ENCODE measurements around the gene MYO1B.

Gene MYO1B

GRCh38 chr2:191351298-191351697, 106.1 kb downstream of the MYO1B start:
- H3K9me3 ChIP-seq (ENCODE audit: control insufficient read depth in 1 of 2, low read length in 2 of 2), result no peaks in the 10 kb centered on the region
- no peak overlapping the region for H3K27ac ChIP-seq (ENCODE audit: low read length)
- H3K4me3 ChIP-seq (ENCODE audit: low read depth in 1 of 2, low read length in 2 of 2), result no peak overlapping the region
- no peaks in the 10 kb centered on the region for H3K36me3 ChIP-seq (ENCODE audit: control insufficient read depth in 1 of 2, insufficient read depth in 2 of 2, low read length in 2 of 2)
- no peaks in the 10 kb centered on the region for H3K27me3 ChIP-seq (ENCODE audit: low read depth, low read length)
- H3K4me1 ChIP-seq (ENCODE audit: control insufficient read depth in 1 of 2, insufficient read depth in 2 of 2, low read length in 2 of 2), result no peaks in the 10 kb centered on the region

GRCh38 chr2:191351921-191352320, 106.7 kb downstream of the MYO1B start:
- H3K27ac ChIP-seq (ENCODE audit: low read length), result no peak overlapping the region
- no peak overlapping the region for H3K4me3 ChIP-seq (ENCODE audit: low read depth in 1 of 2, low read length in 2 of 2)
- no peaks in the 10 kb centered on the region for H3K4me1 ChIP-seq (ENCODE audit: control insufficient read depth in 1 of 2, insufficient read depth in 2 of 2, low read length in 2 of 2)
- H3K36me3 ChIP-seq (ENCODE audit: control insufficient read depth in 1 of 2, insufficient read depth in 2 of 2, low read length in 2 of 2), result no peaks in the 10 kb centered on the region
- H3K9me3 ChIP-seq (ENCODE audit: control insufficient read depth in 1 of 2, low read length in 2 of 2), result no peaks in the 10 kb centered on the region
- no peaks in the 10 kb centered on the region for H3K27me3 ChIP-seq (ENCODE audit: low read depth, low read length)

- Histone ChIP-seq H3K27ac (ENCODE audit: low read length) (no peak overlapping the region), H3K36me3 (ENCODE audit: control insufficient read depth in 1 of 2, insufficient read depth in 2 of 2, low read length in 2 of 2) (no peaks in the 10 kb centered on the region), H3K27me3 (ENCODE audit: low read depth, low read length) (no peaks in the 10 kb centered on the region), H3K4me1 (ENCODE audit: control insufficient read depth in 1 of 2, insufficient read depth in 2 of 2, low read length in 2 of 2) (no peaks in the 10 kb centered on the region), H3K9me3 (ENCODE audit: control insufficient read depth in 1 of 2, low read length in 2 of 2) (no peaks in the 10 kb centered on the region), H3K4me3 (ENCODE audit: low read depth in 1 of 2, low read length in 2 of 2) (no peak overlapping the region)
Observed at GRCh38 chr2:191352536-191352935, 107.3 kb downstream of the MYO1B start.

DNA sequence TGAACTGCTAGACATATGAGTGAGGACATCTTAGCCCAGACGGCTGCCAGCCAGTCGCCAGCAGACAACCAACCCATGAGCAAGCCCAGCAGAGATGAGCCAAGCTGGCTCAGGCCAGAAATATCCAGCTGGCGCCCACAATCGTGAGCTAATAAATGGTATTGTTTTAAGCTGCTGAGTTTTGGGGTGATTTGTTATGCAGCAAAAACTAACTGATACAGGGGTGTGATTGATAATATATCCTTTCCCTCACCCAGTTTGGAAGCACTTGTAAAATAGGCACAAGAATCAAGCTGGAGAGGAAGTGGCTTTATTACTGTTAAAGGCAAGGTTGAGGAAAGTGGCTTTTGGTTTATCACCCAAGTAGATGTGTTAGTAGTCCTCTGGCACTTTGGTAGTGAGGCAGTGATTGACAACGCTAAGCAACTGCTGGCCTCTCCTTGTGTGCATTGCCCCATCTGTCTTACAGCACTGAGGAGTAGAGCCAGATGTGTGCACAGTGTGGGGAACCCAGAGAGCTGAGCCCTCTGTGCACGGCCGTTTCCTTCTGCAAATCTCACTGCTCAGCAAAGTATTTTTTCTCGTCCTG, 110.1 kb downstream of the MYO1B start:
- Histone ChIP-seq H3K27ac (ENCODE audit: low read length) (no peak overlapping the region), H3K36me3 (ENCODE audit: control insufficient read depth in 1 of 2, insufficient read depth in 2 of 2, low read length in 2 of 2) (no peaks in the 10 kb centered on the region), H3K4me1 (ENCODE audit: control insufficient read depth in 1 of 2, insufficient read depth in 2 of 2, low read length in 2 of 2) (no peaks in the 10 kb centered on the region), H3K27me3 (ENCODE audit: low read depth, low read length) (no peaks in the 10 kb centered on the region), H3K9me3 (ENCODE audit: control insufficient read depth in 1 of 2, low read length in 2 of 2) (no peaks in the 10 kb centered on the region), H3K4me3 (ENCODE audit: low read depth in 1 of 2, low read length in 2 of 2) (no peak overlapping the region)

GRCh38 chr2:191357678-191358077, 112.5 kb downstream of the MYO1B start:
- Histone ChIP-seq H3K4me3 (ENCODE audit: low read depth in 1 of 2, low read length in 2 of 2) (no peak overlapping the region), H3K4me1 (ENCODE audit: control insufficient read depth in 1 of 2, insufficient read depth in 2 of 2, low read length in 2 of 2) (no peaks in the 10 kb centered on the region), H3K27me3 (ENCODE audit: low read depth, low read length) (no peaks in the 10 kb centered on the region), H3K36me3 (ENCODE audit: control insufficient read depth in 1 of 2, insufficient read depth in 2 of 2, low read length in 2 of 2) (no peaks in the 10 kb centered on the region), H3K27ac (ENCODE audit: low read length) (no peak overlapping the region), H3K9me3 (ENCODE audit: control insufficient read depth in 1 of 2, low read length in 2 of 2) (no peaks in the 10 kb centered on the region)

- Histone ChIP-seq H3K9me3 (ENCODE audit: control insufficient read depth in 1 of 2, low read length in 2 of 2) (no peaks in the 10 kb centered on the region), H3K36me3 (ENCODE audit: control insufficient read depth in 1 of 2, insufficient read depth in 2 of 2, low read length in 2 of 2) (no peaks in the 10 kb centered on the region), H3K27me3 (ENCODE audit: low read depth, low read length) (no peaks in the 10 kb centered on the region), H3K4me1 (ENCODE audit: control insufficient read depth in 1 of 2, insufficient read depth in 2 of 2, low read length in 2 of 2) (no peaks in the 10 kb centered on the region), H3K4me3 (ENCODE audit: low read depth in 1 of 2, low read length in 2 of 2) (no peak overlapping the region), H3K27ac (ENCODE audit: low read length) (no peak overlapping the region)
Observed at GRCh38 chr2:191358325-191359025, 113.3 kb downstream of the MYO1B start.

DNA sequence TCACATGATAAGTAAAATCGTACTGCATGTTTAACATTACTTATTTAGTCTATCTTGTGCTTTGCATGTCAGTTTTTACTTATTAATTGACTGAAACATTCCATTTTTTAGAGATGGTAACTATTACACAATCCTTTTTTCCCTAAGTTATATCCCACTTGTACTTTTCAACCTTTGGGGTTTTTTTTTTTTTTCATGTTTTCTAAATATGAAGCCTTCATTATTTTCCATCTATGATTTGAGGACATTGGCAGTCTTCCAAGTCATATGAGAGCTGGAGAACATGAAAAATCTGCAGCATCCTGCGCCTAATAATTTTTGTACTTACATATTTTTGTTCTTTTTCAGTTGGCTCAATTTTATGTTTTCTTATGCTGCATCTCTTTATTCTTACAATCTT, 113.9 kb downstream of the MYO1B start:
- no peaks in the 10 kb centered on the region for H3K9me3 ChIP-seq (ENCODE audit: control insufficient read depth in 1 of 2, low read length in 2 of 2)
- no peaks in the 10 kb centered on the region for H3K4me1 ChIP-seq (ENCODE audit: control insufficient read depth in 1 of 2, insufficient read depth in 2 of 2, low read length in 2 of 2)
- no peak overlapping the region for H3K4me3 ChIP-seq (ENCODE audit: low read depth in 1 of 2, low read length in 2 of 2)
- no peaks in the 10 kb centered on the region for H3K27me3 ChIP-seq (ENCODE audit: low read depth, low read length)
- no peaks in the 10 kb centered on the region for H3K36me3 ChIP-seq (ENCODE audit: control insufficient read depth in 1 of 2, insufficient read depth in 2 of 2, low read length in 2 of 2)
- H3K27ac ChIP-seq (ENCODE audit: low read length), result no peak overlapping the region

- Histone ChIP-seq H3K36me3 (ENCODE audit: control insufficient read depth in 1 of 2, insufficient read depth in 2 of 2, low read length in 2 of 2) (no peaks in the 10 kb centered on the region), H3K27me3 (ENCODE audit: low read depth, low read length) (no peaks in the 10 kb centered on the region), H3K27ac (ENCODE audit: low read length) (no peak overlapping the region), H3K9me3 (ENCODE audit: control insufficient read depth in 1 of 2, low read length in 2 of 2) (no peaks in the 10 kb centered on the region), H3K4me3 (ENCODE audit: low read depth in 1 of 2, low read length in 2 of 2) (no peak overlapping the region), H3K4me1 (ENCODE audit: control insufficient read depth in 1 of 2, insufficient read depth in 2 of 2, low read length in 2 of 2) (no peaks in the 10 kb centered on the region)
Observed at GRCh38 chr2:191360918-191361317, 115.7 kb downstream of the MYO1B start.

DNA sequence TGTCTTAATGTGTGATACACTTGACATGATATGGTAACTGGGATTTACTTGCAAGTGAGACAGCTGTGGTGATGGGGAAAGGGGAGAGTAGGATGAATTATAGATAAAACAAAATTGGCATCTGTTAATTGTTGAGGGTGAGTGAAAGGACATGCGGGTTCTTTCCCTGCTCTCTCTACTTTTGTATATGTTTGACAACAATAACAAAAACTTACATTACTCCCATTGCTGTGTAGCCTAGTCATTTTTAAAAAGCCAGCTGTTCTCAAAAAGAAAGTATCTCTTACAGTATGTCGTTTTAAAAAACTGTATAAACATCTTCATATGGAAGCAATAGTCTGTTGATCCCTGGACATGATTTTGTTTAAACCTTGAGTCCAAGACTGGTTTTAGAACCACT, 117.6 kb downstream of the MYO1B start:
- H3K36me3 ChIP-seq (ENCODE audit: control insufficient read depth in 1 of 2, insufficient read depth in 2 of 2, low read length in 2 of 2), result no peaks in the 10 kb centered on the region
- no peaks in the 10 kb centered on the region for H3K4me1 ChIP-seq (ENCODE audit: control insufficient read depth in 1 of 2, insufficient read depth in 2 of 2, low read length in 2 of 2)
- no peak overlapping the region for H3K27ac ChIP-seq (ENCODE audit: low read length)
- H3K9me3 ChIP-seq (ENCODE audit: control insufficient read depth in 1 of 2, low read length in 2 of 2), result no peaks in the 10 kb centered on the region
- no peak overlapping the region for H3K4me3 ChIP-seq (ENCODE audit: low read depth in 1 of 2, low read length in 2 of 2)
- H3K27me3 ChIP-seq (ENCODE audit: low read depth, low read length), result no peaks in the 10 kb centered on the region

DNA sequence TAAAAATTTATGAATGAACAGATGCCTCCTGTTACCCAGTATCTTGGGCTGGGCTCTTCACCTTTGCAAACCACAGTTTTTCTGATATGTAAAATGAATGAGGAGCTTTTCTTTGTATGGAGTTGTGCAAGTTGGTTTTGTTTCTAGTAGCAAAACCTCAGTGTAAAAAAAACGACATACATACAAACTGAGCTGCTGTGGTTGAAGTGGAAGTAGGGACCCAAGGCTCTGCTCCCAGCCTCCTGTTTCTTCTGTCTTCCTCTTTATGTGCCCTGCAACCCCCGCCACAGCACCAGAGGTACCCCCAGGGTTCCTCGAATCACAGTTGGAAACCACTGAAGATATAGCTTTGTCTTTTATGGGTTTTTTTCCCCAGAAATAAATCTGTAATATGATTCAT, 118.1 kb downstream of the MYO1B start:
- no peak overlapping the region for H3K4me3 ChIP-seq (ENCODE audit: low read depth in 1 of 2, low read length in 2 of 2)
- no peaks in the 10 kb centered on the region for H3K4me1 ChIP-seq (ENCODE audit: control insufficient read depth in 1 of 2, insufficient read depth in 2 of 2, low read length in 2 of 2)
- H3K27ac ChIP-seq (ENCODE audit: low read length), result no peak overlapping the region
- no peaks in the 10 kb centered on the region for H3K9me3 ChIP-seq (ENCODE audit: control insufficient read depth in 1 of 2, low read length in 2 of 2)
- no peaks in the 10 kb centered on the region for H3K36me3 ChIP-seq (ENCODE audit: control insufficient read depth in 1 of 2, insufficient read depth in 2 of 2, low read length in 2 of 2)
- H3K27me3 ChIP-seq (ENCODE audit: low read depth, low read length), result no peaks in the 10 kb centered on the region

DNA sequence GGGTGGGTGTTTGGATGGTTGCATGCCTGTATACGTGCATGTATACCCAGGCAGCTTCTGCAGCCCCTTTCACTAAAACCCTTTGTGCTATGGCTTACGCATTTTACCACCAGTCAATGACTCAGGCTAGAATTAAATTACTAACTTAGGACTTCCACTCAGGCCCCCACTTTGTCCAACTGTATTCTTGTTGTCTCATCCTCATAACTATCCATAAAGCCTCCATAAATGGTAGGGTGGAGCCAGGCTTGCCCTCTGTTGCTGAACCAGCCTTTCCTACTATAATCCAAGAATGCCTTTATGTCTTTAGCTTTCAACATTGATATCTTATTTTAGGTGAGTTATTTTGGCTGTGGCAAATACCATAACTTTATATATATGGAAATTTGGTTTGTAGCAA, 119.9 kb downstream of the MYO1B start:
- Histone ChIP-seq H3K4me3 (ENCODE audit: low read depth in 1 of 2, low read length in 2 of 2) (no peak overlapping the region), H3K27ac (ENCODE audit: low read length) (no peak overlapping the region), H3K4me1 (ENCODE audit: control insufficient read depth in 1 of 2, insufficient read depth in 2 of 2, low read length in 2 of 2) (no peaks in the 10 kb centered on the region), H3K27me3 (ENCODE audit: low read depth, low read length) (no peaks in the 10 kb centered on the region), H3K36me3 (ENCODE audit: control insufficient read depth in 1 of 2, insufficient read depth in 2 of 2, low read length in 2 of 2) (no peaks in the 10 kb centered on the region), H3K9me3 (ENCODE audit: control insufficient read depth in 1 of 2, low read length in 2 of 2) (no peaks in the 10 kb centered on the region)

- no peak overlapping the region for H3K27ac ChIP-seq (ENCODE audit: low read length)
- no peaks in the 10 kb centered on the region for H3K27me3 ChIP-seq (ENCODE audit: low read depth, low read length)
- H3K9me3 ChIP-seq (ENCODE audit: control insufficient read depth in 1 of 2, low read length in 2 of 2), result no peaks in the 10 kb centered on the region
- no peaks in the 10 kb centered on the region for H3K36me3 ChIP-seq (ENCODE audit: control insufficient read depth in 1 of 2, insufficient read depth in 2 of 2, low read length in 2 of 2)
- no peaks in the 10 kb centered on the region for H3K4me1 ChIP-seq (ENCODE audit: control insufficient read depth in 1 of 2, insufficient read depth in 2 of 2, low read length in 2 of 2)
- H3K4me3 ChIP-seq (ENCODE audit: low read depth in 1 of 2, low read length in 2 of 2), result no peak overlapping the region
Observed at GRCh38 chr2:191366199-191366598, 121.0 kb downstream of the MYO1B start.

Data from muscle layer of duodenum (tissue), 2 donors.